GM19452 (cell line): ENCODE results near the gene RPS23.
"Not testable (repeated sequence)": the region's sequence is repeated elsewhere in the genome, so short reads cannot be mapped to it uniquely, and the experiment has no call there.

Experiments
- ATAC-seq: cut with Tn5 transposase; IDR thresholded peaks from one replicate; pipeline ENCODE4 v1.9.1; 2021; ENCODE audit not compliant: unreplicated experiment

RPS23 gene

GRCh38 chr5:82290908-82291307 is 12.8 kb upstream of the RPS23 start:
- no peak for ATAC-seq

GRCh38 chr5:82290005-82290404 is 11.9 kb upstream of the RPS23 start:
- no peak for ATAC-seq

DNA sequence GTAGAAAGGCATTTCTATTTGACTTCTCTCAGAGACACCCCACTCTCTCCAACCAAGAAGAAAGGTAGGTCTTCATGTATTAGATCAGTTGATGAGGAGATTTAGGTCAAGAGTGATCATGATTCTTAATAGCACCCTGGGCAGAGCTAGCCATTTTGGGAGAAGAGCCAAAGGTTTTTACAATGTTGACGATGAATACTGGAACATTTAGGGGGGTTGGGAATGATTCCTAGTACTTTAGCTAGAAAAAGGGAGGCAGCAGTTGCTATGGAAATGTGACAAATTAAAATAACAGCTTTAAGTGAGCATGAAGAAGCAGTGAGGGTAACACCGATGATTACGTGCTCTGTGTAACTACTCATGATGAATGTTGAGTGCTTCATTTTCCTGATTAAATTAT is 9.5 kb upstream of the RPS23 start:
- no peak for ATAC-seq

DNA sequence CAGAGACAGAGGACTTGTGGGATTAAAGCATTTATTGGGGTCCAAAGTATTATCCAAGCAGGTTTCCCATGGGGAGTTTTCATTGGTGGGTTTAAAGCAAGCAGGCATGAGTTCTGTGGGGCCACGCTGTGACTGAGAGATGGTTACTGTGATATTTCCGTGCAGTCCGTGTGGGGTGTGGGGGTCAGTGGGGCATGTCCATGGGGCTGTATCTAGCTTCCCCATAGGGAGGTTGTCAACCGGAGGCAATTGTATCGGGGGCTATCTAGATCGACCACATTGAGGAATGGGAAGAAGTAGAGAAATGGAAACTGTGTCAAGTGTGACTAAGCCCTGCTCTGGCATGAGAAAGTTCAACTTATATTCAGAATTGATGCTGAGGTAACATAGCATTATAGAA is 7.1 kb upstream of the RPS23 start:
- ATAC-seq: no peak

DNA sequence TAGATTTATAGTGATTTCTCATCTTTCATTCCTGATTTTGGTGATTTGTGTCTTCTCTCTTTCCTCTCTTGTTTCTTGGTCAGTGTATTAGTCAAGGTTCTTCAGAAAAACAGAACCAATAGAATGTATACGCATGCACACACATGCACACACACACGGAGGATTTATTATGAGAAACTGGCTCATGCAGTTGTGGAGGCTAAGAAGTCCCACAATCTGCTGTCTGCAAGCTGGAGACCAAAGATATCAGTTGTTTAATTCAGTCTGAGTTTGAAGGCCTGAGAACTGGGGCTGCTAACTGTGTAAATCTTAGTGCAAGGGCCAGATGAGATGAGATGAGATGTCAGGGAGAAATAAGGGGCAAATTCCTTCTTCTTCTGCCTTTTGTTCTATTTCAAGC is 5.7 kb upstream of the RPS23 start:
- ATAC-seq: no peak

- no peak for ATAC-seq
Measured at GRCh38 chr5:82278711-82279370, 687 bp upstream of the RPS23 start.

GRCh38 chr5:82277613-82277986 is 554 bp downstream of the RPS23 start:
- ATAC-seq: peak; percentile 2

DNA sequence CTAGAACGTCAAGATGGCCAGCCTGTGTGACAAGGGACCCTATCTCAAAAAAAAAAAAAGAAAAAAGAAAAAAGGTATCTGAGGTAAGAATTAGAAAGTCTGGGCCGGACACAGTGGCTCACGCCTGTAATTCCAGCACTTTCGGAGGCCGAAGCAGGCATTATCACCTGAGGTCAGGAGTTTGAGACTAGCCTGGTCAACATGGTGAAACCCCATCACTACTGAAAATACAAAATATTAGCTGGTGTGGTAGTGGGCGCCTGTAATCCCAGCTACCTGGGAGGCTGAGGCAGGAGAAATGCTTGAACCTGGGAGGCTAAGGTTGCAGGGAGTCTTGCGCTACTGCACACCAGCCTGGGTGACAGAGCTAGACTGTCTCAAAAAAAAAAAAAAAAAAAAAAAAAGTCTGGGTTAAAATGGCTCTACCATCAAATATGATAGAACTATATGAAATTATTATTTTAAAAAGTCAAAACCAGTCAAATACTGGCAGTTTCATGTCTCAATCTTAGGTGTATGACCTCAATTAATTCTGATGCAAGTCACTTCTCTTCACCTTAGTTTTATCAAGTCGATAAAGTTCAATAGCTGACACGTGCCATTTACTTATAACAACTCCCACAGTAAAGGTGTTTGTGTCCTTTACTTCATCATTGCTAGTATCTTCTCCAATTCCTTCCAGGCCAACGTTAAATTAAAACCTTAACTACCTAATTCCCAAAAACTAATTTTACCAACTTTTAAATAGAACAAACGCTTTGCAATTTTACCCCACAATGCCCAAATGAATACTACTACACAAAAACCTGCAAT is 1.1 kb downstream of the RPS23 start:
- ATAC-seq: no peak

- ATAC-seq: no peak
Measured at GRCh38 chr5:82275216-82275664, 2.9 kb downstream of the RPS23 start.

DNA sequence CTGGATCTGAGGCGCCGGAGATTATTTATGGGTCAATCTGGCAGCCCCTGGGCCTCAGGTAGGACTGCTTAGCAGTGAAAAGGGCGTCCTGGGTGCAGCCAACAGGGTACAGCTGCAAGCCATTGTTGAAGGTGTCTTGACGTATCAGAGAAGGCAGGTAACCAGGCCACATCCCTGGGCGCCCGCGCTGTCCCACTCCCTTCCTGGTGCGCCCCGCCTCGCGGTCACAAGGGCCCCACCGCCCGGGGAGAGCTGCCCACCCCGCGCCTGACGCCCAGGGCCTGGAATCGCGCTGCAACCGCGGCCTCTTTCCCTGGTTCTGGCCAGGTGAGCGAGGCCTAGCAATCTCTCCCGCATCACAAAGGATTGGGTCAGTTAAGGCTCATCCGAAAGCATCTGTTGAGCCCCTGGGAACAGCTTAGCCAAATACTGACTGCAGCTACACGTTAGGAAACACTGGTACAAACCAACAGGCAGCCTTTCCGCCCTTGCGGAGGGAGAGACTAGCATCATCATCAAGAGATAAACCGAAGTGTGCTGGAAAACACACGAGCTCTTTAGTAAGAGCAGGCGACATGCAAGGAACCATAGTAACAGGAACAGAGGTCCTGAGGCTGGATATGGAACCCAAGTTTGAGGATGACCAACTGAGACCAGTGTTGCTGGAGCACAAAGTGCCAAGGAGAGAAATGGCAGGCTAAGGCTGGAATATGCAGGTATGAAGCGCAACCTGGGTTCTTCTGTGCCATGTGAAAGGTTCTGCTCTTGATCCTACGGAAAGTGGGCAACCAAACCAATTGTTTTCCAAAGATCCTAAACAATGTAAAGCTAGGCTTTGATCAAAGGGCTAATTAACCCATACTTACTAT is 3.6 kb downstream of the RPS23 start:
- ATAC-seq: no peak

GRCh38 chr5:82273426-82273825 is 4.7 kb downstream of the RPS23 start:
- ATAC-seq: not testable (repeated sequence)

- ATAC-seq: not testable (repeated sequence)
Measured at GRCh38 chr5:82272571-82273356, 5.4 kb downstream of the RPS23 start.

- ATAC-seq: not testable (repeated sequence)
Measured at GRCh38 chr5:82269363-82269762, 8.8 kb downstream of the RPS23 start.

DNA sequence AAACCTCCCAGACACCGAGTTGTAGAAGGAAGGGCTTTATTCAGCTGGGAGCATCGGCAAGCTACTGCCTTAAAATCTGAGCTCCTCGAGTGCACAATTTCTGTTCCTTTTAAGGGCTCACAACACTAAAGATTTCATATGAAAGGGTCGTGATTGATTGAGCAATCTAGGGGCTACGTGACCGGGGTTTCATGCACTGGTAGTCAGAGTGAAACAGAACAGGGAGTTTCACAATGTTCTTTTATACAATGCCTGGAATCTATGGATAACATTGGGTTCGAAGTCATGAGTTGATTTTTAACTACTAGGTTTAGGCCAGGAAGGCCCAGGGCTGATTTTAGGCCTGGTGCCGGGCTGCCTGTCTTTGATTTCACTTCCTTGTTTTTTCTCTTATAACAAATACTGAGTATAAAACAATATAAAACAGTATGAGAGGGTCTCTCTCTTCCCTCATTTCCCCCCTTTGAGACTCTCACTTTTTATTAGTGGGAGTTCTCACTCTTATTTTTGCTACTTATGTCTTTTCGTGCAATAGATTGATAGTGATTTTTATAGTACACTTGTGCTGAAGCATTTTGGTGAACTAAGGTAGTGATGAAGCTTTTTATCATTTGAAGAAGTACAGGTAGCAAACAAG is 10.7 kb downstream of the RPS23 start:
- not testable (repeated sequence) for ATAC-seq

- ATAC-seq: no peak
Measured at GRCh38 chr5:82265047-82265446, 13.1 kb downstream of the RPS23 start.

GRCh38 chr5:82259172-82259800 is 18.9 kb downstream of the RPS23 start:
- ATAC-seq: no peak

GRCh38 chr5:82257729-82258128 is 20.4 kb downstream of the RPS23 start:
- ATAC-seq: no peak

- ATAC-seq: no peak
Measured at GRCh38 chr5:82257247-82257646, 20.9 kb downstream of the RPS23 start.

- no peak for ATAC-seq
Measured at GRCh38 chr5:82255844-82256243, 22.3 kb downstream of the RPS23 start.

GRCh38 chr5:82252744-82253143 is 25.4 kb downstream of the RPS23 start:
- no peak for ATAC-seq
